Activated CD4-positive, alpha-beta T cell treated with anti-CD3 and anti-CD28 coated beads for 24 hours (primary cell): Measurements from ENCODE around the gene BYSL.

ENCODE experiments used
- DNase-seq, 2 donors: peaks; one replicate each; pipeline ENCODE4 v3.0.0-alpha.2; 2020; ENCODE audit warnings: low read depth in 2 of 2

Gene BYSL, protein sequence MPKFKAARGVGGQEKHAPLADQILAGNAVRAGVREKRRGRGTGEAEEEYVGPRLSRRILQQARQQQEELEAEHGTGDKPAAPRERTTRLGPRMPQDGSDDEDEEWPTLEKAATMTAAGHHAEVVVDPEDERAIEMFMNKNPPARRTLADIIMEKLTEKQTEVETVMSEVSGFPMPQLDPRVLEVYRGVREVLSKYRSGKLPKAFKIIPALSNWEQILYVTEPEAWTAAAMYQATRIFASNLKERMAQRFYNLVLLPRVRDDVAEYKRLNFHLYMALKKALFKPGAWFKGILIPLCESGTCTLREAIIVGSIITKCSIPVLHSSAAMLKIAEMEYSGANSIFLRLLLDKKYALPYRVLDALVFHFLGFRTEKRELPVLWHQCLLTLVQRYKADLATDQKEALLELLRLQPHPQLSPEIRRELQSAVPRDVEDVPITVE

DNA sequence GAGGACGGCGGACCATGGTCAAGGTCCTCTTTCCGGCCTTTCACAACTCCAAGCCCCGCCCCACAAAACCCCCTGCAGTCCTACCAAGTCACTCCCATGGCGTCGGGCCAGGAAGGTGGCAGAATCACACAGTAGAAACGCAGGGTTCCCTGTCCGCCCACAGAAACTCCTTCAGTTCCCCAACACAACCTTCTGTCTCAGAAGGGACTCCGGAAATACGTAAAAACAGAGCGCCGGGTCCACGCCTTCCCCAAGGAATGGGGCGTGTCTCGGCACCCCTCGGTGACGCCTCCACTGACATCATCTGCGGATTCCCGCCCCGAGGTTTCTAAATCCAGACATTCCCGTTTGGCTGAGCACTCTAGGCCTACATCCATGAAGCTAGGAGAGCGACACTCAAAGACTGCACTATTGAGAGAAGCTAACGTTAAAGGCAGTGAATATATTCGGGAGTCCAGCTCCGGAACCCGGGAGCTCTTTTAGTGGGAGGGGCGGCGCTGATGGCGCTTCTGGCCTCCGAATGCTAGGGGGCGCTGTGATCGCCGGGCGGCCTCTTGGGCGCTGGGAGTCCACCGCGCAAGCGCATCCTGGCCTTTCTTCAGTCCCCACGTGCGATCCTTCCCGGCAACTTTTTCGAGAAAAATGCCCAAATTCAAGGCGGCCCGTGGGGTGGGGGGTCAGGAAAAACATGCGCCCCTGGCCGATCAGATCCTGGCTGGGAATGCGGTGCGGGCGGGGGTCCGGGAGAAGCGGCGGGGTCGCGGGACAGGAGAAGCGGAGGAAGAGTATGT, at the start of gene BYSL, which contains the start of gene MED20:
TSS of gene BYSL (plus strand) at position 579 of the 791 bp plus-strand sequence. CDS start at position 643, 64 bp downstream.
TSS of gene MED20 (minus strand) at position 219 of the 791 bp plus-strand sequence. CDS start at position 98, 121 bp downstream.
- DNase-seq: peak; percentile 91 to 94

DNA sequence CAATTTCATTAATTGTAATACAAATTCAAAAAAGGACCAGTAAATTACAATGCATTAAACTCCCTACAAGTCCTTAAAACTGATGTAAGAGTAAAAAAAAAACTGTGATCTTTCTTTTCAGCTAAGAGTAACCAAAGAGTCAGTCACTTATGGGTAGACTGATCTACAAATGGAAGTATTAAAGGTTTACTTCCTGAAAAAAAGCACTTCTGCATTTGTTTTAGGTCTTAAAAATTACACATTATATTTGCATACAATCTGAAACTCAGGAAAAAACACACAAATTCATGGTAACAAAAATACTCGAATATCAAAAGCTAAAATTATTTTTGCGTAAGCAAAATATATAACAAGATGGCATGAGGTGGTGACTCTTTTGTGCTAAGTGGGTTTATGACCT, 49.6 kb upstream of the BYSL start:
- DNase-seq: no peak

DNA sequence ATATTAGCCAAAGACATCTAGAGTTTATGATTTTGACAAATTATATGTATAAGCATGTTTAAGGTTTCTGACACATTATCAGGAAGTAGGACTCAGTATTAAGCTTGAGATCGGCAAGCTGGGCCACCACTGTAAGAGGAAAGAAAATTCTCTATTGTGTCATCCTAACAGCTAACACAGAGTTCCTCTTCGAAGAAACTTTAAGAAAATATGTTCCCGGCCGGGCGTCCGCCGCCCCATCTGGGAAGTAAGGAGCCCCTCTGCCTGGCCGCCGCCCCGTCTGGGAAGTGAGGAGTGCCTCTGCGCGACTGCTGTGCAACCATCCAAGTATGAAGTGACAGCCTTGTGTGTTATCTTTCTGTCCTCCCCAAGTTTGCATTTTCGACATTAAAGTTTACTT, 49.2 kb upstream of the BYSL start:
- no peak for DNase-seq

DNA sequence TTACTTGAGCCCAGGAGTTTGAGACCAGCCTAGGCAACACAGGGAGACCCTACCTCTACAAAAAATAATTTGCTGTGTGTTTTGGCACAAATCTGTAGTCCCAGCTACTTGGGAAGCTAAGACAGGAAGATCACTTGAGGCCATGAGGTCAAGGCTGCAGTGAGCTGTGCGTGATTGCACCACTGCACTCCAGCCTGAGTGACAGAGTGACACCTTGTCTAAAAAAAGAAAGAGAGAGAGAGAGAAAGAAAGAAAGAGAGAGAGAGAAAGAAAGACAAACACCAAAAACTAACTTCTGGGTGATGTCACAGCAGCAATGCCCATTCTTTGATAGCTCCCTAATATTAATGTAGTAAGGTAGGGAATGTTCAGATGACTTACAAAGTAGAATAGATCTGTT, 46.6 kb upstream of the BYSL start:
- no peak for DNase-seq

DNA sequence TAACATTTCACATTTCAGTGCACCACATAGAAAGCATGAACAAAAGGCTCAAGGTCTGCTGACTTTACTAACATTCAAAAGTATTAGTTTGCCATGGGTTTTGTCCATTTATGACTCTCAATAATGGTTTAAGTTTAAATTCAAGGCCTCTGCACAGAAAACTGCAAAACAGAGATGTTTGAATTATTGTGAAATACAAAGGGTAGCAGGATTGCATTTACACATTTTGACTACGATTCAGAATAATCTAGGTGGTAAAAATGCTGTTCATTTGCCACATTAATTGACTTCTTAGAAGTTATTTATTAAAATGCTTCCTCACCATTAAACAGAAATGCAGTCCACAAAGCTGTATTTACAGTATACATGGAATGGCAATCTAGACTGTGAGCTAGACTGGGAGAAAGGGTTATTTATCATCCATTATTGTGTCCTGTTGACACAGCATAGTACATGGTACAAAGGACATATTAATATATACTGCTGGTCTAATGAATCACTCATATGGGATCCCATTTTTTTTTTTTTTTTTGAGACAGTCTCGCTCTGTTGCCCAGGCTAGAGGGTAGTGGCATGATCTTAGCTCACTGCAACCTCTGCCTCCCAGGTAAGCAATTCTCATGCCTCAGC, 44.1 kb upstream of the BYSL start:
- DNase-seq: no peak

DNA sequence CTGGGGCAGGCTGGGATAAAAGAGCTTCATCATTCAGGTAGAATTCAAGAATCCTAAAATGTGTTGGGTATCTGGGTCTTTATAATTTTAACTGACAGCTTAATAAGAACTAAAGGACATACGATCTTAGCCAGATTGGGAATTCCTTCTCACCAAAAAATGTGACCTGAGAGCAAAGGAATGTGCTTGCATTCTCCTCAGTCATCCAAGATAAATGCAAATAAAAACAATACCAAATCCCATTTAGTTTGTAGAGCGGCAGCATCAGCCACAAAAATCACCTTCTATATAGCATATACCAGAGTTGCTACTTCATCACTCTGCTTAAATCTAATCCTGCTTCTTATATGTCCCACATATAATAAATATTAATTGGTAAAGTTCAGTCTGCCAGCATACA, 43.1 kb upstream of the BYSL start:
- no peak for DNase-seq

DNA sequence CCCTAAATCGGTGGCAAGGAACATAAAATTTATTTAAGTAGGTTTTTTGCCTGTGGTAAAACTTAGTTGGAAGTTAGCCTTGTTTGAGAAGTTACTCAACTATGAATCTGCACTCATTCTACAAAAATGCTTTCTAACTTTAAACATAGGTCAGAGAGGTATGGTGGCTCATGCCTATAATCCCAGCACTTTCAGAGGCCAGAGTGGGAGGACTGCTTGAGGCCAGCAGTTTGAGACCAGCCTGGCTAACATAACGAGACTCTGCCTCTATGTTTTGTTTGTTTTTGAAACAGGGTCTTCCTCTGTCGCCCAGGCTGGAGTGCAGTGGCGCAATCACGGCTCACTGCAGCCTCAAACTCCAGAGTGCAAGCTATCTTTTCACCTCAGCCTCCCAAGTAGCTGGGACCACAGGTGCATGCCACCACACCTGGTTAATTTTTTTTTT, 42.3 kb upstream of the BYSL start:
- no peak for DNase-seq

DNA sequence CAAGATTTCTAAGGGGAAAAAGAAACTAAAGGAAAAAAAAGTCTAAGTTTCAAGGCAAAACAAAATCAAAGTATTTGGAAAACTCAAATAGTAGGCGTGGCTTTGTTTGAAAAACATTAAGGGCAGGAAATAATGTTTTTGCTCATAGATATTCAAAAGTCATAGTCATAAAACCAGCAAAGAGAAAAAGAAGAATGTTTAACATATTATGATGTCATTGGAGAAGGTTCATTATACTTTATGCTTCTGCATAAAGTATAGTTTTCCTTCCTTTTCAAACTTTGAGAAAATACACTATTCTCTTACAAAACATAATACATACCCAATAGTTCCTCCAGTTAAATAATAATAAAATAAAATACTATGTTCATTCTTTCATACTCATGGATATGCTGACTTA, 39.8 kb upstream of the BYSL start:
- DNase-seq: no peak

DNA sequence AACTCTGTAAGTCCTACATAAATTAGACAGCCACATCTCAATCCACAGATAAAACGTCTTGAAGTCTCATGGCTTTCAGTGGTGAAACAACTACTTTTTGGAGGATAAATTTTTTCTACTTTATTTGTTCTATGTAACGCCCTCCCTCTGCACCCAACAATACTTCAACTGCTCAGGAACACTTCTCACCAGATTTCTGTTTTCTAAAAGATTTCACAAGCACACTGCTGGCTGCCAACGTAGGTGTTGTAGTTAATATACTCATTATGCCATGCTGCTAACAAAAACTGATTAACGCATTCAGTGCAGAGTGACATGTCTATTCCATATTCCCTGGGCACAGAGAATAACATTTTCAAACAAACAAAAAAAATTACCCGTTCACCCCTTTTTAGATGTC, 36.3 kb upstream of the BYSL start:
- DNase-seq: no peak

DNA sequence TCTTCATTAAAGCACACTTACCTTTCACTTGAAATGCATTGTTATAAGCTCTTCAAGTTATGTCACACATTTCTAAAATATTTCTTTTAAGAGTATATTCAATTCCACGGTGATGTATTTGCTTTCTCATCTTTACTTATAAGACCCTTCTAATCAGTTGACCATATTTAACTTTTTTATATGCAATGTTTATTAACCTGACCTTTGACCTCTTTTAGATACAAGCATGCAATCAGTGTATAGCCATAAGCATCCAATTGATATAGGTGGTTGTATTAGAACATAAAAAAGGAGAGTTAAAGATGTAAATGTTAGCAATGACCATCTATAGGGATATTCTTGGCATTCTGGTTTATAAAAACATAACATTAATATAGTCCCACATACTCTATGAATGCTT, 35.4 kb upstream of the BYSL start:
- DNase-seq: no peak

DNA sequence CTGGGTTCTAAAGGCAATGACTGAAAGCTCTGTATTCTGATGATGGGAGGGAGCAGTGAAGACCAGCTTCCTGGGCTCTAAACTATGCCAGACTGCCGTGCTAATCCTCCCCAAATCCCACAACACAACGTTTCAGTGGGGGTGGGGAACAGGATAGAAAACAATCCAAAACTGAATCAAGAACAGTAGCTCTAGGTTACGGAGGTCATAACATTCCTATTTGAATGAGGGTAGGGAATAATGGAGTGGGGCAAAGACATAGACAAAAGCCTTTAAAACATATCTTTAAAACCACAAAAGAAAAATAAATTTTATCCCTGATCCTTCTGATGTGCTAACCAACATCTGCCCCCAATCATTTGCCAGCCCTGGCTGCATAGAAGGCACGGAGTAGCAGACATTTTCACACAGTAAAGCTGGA, 34.0 kb upstream of the BYSL start:
- no peak for DNase-seq

DNA sequence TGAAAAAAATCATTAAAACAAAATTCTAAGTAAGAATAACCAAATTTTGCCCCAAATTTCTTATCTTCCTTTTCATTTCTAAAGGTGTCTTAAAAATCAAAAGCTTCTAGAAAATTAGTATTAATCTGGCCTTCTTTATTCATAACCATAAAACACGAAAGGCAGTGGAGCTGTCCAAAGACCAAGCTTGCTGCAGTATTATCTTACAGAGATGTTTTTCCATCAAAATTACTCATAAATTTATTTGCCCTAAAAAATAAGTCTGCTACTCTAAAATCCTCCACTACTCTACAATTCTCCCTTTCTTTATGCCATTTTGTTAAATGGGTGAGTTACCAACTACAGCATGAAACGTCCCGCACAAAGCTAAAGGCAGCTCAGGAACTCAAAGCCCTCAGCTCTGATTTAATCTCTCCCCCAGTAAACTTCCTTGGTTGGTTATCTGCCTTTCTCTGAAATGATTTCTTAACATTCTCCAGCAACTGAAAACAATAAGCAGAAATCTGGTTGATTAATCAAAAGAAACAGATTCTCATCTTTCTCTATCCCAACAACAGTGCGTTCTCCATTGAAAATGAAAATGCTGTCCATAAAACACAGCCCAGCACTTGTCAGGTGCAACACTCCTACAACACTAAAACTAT, 28.3 kb upstream of the BYSL start:
- no peak for DNase-seq

DNA sequence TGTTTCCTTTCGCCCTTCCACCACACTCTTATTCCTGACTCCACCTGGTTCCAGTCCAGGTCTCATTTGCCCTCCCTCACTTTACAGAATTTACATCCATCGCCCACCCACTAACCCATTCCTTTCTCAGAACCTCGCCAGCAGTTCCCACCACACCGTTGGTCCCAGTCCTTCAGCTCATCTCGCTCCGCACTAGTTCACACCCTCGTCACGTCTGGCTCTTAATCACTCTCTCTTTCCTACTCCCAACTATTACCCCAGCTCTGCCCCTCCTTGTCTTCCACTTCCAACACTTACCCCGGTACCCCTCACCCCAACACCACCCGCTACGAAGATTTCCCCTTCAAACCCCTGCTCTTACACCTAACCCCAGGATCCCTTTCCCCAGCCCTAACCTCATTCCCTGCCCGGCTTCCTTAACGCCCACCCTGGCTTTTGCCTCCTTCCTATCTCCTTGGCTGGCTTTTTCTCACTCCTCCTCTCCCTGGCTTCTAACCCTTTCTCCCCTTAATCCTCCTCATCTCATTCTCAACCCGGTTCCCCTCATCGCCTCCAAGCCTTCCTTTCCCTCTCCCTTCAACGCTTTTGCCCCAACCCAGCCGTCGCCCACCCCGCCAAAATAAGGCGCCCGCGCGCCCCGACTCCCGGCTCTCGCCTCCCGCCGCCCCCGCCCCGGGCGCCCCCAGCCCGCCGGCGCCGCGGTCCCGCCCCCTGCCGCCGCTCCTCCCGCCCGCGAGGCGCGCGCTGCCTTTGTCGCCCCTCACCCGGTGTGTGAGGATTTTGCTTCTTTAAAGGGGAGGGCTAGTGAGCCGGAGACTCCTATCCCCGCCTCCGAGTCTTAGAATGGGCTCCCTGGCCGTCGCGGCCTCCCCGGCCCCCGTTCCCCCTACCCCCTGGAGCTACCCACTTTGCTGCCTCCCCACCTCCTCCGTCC, 26.7 kb upstream of the BYSL start:
- peak in 1 of 2 donors; percentile 8 for DNase-seq

DNA sequence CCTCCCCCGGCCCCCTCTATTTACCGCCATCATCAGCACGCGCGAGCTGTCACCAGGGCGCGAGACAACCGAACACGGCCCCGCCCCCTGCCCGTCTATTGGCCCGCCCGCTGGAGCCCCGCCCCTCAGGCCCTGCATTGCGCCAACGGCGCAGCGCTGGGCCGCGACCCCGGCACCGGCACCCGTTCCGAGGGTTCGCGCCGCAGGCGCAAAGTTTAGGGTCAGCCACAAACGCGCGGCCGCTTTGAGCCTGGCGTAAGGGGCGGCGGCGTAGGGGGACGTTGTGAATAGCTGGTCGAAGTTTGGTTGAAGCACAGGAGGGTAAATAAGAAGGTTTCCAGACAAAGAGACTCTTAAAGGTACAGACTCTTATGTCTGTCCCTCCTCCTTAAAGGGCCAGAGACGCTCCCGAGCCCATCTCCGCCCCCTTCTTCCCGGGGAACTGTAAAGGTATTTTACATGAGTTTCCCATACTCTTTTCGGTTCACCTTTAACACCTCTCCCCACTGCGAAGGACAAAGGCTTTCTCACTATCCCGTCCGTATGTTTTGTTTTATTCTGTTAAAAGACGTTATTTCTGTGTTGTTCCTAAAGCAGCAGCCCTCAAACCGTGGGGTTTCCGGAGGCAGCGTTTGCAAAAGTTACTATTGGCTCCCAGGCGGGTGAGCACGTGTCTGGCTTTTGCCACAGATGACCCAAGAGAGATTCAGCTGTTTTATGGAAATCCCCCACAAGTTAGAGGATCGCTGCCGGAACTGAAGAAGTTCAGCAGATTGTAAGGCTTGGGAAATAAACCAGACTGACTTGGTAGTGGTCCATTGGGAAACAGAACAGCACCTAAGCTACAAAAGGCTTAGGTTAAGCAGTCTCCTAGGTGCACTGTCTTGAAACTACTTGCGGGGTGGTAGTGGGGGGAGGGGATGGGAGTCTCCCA, 25.7 kb upstream of the BYSL start, which contains the start of gene USP49:
TSS of gene USP49 (minus strand) at position 76 of the 934 bp plus-strand sequence. CDS start 88,392 bp downstream, outside the sequence.
- DNase-seq: peak; percentile 90 to 95

DNA sequence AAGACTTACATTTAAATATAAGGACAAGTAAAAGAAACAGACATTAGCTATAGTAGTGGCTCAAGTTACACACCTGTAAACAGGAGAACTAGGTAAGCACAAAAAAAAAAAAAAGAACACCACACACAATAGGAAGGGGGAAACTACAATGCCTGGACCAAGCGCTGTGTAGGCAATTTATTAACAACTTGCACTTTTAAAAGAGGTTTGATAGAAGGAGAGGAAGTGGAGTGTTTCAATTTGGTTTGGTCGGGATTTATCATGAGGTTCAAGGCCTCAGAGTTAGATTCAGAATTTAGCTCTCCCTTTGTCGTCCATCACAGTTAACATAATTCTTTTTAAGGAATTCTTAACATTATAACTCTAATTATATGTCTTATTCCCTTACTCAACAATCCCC, 25.0 kb upstream of the BYSL start:
- DNase-seq: no peak

DNA sequence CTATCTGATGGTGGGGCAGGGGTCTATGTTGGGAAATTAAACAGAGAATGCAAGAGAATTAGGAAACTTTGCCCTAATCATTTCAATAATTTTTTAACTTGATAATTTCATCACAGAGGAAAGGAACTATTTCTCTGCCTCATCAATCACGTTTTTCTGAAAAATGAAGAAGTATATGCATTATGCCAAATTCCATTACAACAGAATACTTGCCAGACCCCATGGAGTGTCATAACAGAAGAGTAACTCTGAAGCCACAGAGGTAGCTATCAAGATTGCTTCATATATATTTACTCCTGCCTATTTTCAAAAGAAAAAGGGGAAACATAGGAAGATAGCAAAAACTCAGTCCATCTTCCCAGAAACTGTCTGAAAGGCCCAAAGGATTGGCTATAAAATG, 20.4 kb upstream of the BYSL start:
- DNase-seq: no peak

DNA sequence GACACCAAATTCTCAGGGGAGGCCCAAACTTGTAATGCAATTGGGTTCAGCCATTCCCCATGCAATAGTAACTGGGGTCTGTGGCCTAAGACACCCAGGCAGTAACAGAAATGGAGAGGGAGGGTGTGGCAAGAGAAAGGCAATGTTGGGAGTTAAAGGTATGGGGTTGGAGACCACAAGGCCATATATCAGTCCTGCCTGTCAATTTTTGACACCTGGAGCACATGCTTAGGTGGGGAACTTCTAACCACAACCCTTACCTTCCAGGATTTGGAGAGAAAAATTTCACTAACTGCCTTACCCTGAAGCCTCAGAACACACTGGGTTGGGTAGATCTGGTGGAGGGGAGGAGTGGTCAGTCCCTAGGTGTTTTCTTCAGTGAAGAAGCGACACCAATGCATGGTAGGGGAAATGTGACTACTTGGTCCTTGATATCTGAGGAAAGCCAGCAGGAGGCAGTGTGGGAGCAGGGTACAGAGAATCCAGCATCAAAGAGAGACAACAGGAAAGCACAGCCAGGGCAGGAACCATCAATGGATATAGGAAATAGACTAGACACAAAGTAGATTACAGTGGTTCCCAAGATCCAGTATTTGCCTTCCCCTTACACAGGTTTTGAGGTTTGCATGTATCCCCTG, 19.3 kb upstream of the BYSL start:
- DNase-seq: peak; percentile 35 to 46

DNA sequence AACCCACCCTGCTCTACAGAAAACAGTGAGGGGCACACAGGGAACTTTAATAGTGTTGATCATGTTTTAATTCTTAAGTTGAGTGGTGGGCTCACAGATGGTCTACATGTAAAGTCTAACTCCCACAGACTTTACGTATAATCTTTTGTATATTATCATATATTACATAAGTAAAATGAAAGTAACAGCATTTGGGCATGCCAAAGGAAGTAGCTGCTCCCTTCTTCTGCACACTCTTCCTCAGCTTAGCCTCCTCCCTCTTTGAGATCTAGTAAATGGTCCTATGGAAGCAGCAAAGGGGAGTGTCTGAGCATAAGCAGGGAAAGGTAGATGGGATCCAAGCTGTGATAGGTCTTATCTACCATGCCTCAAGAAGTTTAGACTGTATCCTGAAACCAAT, 11.6 kb upstream of the BYSL start:
- no peak for DNase-seq

DNA sequence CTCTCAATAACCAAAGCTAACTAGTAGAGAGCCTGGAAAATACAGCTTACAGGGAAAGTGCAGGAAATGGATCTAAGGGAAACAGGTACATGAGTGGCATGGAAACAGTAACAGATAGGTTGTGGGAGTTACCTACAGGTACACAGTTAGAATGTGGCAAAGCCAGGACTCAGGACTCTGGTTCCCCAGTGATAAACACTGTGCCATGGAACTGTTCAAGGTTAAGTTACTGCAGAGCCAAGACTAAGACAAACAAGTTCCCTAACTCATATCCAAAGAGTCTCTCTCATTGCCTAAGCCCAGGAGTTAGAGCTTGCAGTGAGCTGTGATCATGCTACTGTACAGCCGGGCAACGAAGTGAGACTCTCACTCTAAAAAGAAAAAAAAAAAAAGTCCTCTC, 7.0 kb upstream of the BYSL start:
- no peak for DNase-seq
